AG08395 (cell line): ENCODE results near the gene JAML.

Source experiments
- DNase-seq: peaks from one replicate; pipeline ENCODE4 v3.0.0; 2012; ENCODE audit warnings: mixed read lengths, low spot score

JAML gene

GRCh38 chr11:118215765-118216164 is 9.0 kb downstream of the JAML start:
- no peak for DNase-seq

GRCh38 chr11:118215262-118215661 is 9.5 kb downstream of the JAML start:
- no peak for DNase-seq

- DNase-seq, result no peak
Measured at GRCh38 chr11:118214210-118214914, 10.4 kb downstream of the JAML start.

GRCh38 chr11:118213781-118214180 is 11.0 kb downstream of the JAML start:
- no peak for DNase-seq

GRCh38 chr11:118213201-118213600 is 11.6 kb downstream of the JAML start:
- DNase-seq, result no peak

- DNase-seq, result no peak
Measured at GRCh38 chr11:118212781-118213191, 12.0 kb downstream of the JAML start.

- DNase-seq, result no peak
Measured at GRCh38 chr11:118212131-118212725, 12.6 kb downstream of the JAML start.

- peak; percentile 85 for DNase-seq
Measured at GRCh38 chr11:118211006-118211405, 13.8 kb downstream of the JAML start.

- DNase-seq, result no peak
Measured at GRCh38 chr11:118210323-118210722, 14.5 kb downstream of the JAML start.

- no peak for DNase-seq
Measured at GRCh38 chr11:118209033-118209432, 15.8 kb downstream of the JAML start.

- no peak for DNase-seq
Measured at GRCh38 chr11:118207079-118207478, 17.7 kb downstream of the JAML start.

- DNase-seq, result no peak
Measured at GRCh38 chr11:118206391-118207031, 18.3 kb downstream of the JAML start.

- no peak for DNase-seq
Measured at GRCh38 chr11:118205606-118206378, 19.0 kb downstream of the JAML start.

- no peak for DNase-seq
Measured at GRCh38 chr11:118202599-118203422, 22.0 kb downstream of the JAML start.

GRCh38 chr11:118201966-118202365 is 22.8 kb downstream of the JAML start:
- no peak for DNase-seq

GRCh38 chr11:118200901-118201680 is 23.7 kb downstream of the JAML start:
- DNase-seq, result no peak

- DNase-seq, result no peak
Measured at GRCh38 chr11:118200497-118200896, 24.3 kb downstream of the JAML start.

- DNase-seq, result no peak
Measured at GRCh38 chr11:118199135-118199534, 25.7 kb downstream of the JAML start.

GRCh38 chr11:118198370-118198769 is 26.4 kb downstream of the JAML start:
- peak; percentile 73 for DNase-seq

GRCh38 chr11:118194835-118195627 is 29.8 kb downstream of the JAML start:
- peak; percentile 92 for DNase-seq
